ENCODE data around the gene SDR39U1.
A peak's percentile ranks its signal among the peaks of the same experiment; 100 is the strongest.
"Not testable (repeated sequence)": the region's sequence is repeated elsewhere in the genome, so short reads cannot be mapped to it uniquely, and the experiment has no call there.

The SDR39U1 gene

DNA sequence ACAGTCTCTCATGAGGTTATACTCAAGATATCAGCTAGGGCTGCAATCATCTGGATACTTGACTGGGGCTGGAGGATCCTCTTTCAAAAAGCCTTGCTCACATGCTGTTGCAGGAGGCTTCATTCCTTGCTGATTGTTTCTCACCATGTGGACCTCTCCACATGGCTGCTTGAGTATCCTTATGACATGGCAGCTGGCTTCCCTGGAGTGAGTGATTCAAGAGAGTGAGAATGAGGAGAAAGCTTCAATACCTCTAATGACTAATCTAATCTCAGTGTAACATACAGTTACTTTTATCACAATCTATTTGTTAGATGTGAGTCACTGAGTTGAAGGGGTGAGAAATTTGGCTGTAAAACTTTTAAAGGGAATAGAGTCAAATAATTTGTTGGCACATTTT lies 14.4 kb upstream of the SDR39U1 start:
- TF ChIP-seq, protein P1, sequence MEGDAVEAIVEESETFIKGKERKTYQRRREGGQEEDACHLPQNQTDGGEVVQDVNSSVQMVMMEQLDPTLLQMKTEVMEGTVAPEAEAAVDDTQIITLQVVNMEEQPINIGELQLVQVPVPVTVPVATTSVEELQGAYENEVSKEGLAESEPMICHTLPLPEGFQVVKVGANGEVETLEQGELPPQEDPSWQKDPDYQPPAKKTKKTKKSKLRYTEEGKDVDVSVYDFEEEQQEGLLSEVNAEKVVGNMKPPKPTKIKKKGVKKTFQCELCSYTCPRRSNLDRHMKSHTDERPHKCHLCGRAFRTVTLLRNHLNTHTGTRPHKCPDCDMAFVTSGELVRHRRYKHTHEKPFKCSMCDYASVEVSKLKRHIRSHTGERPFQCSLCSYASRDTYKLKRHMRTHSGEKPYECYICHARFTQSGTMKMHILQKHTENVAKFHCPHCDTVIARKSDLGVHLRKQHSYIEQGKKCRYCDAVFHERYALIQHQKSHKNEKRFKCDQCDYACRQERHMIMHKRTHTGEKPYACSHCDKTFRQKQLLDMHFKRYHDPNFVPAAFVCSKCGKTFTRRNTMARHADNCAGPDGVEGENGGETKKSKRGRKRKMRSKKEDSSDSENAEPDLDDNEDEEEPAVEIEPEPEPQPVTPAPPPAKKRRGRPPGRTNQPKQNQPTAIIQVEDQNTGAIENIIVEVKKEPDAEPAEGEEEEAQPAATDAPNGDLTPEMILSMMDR (IDR thresholded peaks at IDR 0.05; ENCODE audit: low read depth, low read length) = no peak
- H3K4me3 ChIP-seq (ENCODE audit: low read depth, low read length) = no peak overlapping the region

DNA sequence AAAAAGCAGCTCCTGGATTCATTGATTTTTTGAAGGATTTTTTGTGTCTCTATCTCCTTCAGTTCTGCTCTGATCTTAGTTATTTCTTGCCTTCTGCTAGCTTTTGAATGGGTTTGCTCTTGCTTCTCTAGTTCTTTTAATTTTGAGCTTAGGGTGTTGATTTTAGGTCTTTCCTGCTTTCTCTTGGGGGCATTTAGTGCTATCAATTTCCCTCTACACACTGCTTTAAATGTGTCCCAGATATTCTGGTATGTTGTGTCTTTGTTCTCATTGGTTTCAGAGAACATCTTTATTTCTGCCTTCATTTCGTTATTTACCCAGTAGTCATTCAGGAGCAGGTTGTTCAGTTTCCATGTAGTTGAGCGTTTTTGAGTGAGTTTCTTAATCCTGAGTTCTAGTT lies 8.3 kb upstream of the SDR39U1 start:
- not testable (repeated sequence) for H3K4me3 ChIP-seq (ENCODE audit: low read depth, low read length)

DNA sequence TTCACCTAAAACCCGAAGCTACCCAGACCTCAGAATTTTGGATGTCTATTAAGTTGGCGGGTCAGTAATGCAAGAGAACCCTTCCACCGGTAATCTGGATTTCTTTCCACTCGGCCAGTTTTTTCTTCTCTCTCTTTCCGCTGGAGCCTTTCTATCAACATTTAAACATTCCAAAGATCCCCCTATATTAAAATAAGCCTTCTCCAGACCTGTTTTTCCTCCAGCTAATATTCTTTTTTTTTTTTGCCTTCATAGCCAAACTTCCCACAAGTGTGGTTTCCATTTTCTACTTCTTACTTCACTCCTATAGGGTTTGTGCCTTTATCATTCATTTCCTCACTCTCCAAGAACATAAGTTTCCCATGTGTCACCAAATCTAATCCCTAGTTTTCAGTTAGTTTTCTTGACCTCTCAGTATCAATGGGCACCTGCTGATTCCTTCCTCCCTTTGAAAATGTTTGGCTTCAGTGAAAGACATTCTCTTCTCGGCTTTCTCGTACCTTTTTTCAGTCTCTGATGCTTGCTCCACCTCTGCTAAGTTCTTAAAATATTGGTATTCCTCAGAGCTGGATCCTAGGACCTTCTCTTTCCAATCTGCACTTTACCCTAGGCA lies 583 bp upstream of the SDR39U1 start:
- TF ChIP-seq, protein P1 (IDR thresholded peaks at IDR 0.05; ENCODE audit: low read depth, low read length) = no peak

DNA sequence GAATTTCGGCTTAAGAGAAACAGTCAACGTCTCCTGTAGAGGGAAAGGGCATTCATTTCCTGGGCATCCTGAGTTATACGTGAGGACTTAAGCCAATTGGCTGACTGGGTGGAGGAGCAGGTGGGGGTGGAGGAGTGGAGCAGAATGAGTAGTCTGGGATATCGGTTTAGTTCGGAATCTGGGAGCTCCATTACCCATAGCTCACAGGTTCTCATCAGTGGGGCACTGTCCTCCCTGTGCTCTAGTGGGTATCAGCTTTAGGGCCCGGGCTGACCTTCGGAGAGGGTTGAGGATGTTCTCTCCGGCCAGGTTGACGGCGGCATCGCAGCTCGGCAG lies 704 bp downstream of the SDR39U1 start:
- TF ChIP-seq, protein P1 (IDR thresholded peaks at IDR 0.05; ENCODE audit: low read depth, low read length) = no peak
- H3K4me3 ChIP-seq (ENCODE audit: low read depth, low read length) = peak overlapping the region; percentile 88

More for the DNA sequence above, 583 bp upstream of the SDR39U1 start:
- H3K4me3 ChIP-seq (ENCODE audit: low read depth, low read length) = peak overlapping the region; percentile 88

DNA sequence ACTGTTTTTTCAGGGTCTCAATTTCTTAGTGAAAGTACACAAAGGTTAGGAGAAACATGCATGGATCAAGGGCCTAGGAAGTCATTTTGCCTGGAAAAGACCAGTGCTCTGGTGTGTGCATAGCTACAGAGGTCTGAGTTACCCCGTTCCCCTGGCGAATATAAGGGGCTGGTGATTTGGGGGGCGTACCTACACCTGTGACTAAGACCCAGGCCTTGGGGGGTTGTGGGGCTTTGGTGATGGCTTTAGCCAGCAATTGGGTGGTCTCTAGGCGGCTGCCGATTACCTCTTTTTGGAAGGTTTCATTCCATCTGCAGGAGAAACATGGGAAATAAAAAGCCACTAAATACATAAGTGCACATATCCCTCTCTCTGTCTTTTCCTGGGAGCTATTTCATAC lies 1.1 kb downstream of the SDR39U1 start:
- H3K4me3 ChIP-seq (ENCODE audit: low read depth, low read length) = peak overlapping the region; percentile 88
- TF ChIP-seq, protein P1 (IDR thresholded peaks at IDR 0.05; ENCODE audit: low read depth, low read length) = no peak

DNA sequence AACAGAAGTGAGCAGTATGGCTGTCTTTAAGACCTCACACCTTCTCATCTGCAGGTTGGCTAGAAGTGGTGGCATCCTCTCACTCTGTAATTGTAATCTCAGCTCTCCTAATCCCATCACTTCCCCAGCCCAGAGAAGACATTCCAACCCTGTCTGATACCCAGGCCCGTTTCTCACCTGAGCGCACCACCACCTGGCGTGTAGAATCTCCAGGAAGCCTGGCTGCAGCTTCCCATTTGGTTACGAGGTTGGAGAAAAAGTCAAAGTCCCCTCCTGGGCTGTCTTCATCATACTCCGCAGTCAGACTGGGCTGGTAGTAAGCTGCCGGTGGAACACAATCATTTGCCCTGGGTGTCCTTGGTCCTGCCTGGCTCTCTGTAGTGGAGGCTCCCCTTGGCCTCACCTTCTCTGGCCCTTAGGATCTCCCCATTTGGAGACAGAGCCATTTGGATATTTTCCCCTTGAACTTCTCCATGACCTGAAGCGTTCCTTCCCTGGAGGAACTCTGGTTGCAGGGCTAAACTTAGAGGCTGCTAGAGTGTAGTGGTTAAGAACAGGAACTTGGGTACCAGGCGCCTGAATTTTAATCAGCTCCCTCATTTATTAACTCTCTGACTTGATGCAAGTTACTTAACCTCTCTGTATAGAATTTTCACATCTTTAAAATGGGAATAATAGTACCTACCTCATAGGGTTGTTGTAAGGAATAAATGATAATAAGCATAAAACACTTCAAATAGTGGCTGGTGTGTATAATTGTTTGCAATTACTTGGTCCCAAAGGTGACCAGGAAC lies 1.8 kb downstream of the SDR39U1 start:
- H3K4me3 ChIP-seq (ENCODE audit: low read depth, low read length) = no peak overlapping the region
- TF ChIP-seq, protein P1 (IDR thresholded peaks at IDR 0.05; ENCODE audit: low read depth, low read length) = no peak

DNA sequence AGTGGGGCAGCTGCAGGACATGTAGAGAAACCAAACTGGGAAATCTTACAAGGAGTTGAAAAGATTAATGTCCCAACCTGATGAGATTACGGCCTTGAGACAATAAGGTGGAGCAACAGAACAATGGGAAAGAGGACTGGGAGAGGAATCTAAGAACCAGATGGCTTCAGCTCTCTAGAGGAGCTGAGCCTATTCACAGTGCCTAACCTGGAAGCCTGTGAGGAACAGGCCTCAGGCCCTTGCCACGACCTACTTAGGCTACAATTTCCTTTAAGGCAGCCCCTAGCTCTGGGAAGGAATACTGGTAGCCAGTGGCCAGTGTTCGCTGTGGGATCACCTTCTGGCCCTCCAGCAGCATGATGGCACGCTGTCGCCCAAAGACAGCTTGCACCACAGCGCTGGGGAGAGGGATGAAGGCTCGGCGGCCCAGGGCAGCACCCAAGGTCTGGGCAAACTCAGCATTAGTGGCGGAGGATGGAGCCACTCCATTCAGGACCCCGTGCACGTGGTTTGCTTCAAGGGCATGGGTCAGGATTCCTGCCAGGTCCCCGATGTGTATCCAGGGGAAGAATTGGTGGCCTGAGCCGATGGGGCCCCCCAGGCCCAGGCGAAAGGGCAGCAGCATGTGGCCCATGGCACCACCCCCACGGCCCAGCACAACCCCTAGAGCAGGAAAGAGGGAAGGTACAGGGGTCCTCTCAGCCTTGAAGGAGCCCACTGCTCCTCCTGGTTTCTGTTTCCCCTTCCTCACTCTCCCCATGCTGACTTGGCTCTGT lies 2.6 kb downstream of the SDR39U1 start:
- TF ChIP-seq, protein P1 (IDR thresholded peaks at IDR 0.05; ENCODE audit: low read depth, low read length) = no peak
- H3K4me3 ChIP-seq (ENCODE audit: low read depth, low read length) = no peak overlapping the region

Measured in WI38 (cell line).